Measurements from ENCODE around the gene MYT1. TPM values are rescaled to one million over a fixed set of nuclear protein-coding genes. Genes with fewer than 3 reads are reported as not detected.

The MYT1 gene
- total RNA-seq, 3 donors from 2014 or later (not counting 1 experiment from before 2014, with no cell fraction given), result not detected

GRCh38 chr20:64210656-64211369 lies 46.6 kb downstream of the MYT1 start:
- WGBS (ENCODE audit: insufficient coverage), result 75% methylated on average over 14 of the region's 15 CpGs
- H3K27me3 Mint-ChIP-seq (ENCODE audit: low read depth in 2 of 2), result peaks cover 0 to 1% of the 10 kb centered on the region in 2 donors
- no peak overlapping the region for H3K4me3 Mint-ChIP-seq
- Histone ChIP-seq H3K4me3 (ENCODE audit: low read length) (no peak overlapping the region), H3K36me3 (ENCODE audit: control insufficient read depth, insufficient read depth, low read length) (no peaks in the 10 kb centered on the region), H3K4me1 (ENCODE audit: control insufficient read depth, insufficient read depth, low read length) (no peaks in the 10 kb centered on the region), H3K9me3 (ENCODE audit: control insufficient read depth, insufficient read depth, low read length) (no peaks in the 10 kb centered on the region), H3K27ac (ENCODE audit: low read length) (no peak overlapping the region), H3K27me3 (ENCODE audit: control insufficient read depth, insufficient read depth, low read length) (no peaks in the 10 kb centered on the region)
- no peak for TF ChIP-seq CTCF (IDR thresholded peaks at IDR 0.05)
- no peaks in the 10 kb centered on the region for H3K9me3 Mint-ChIP-seq
- intact Hi-C loops (cut with micrococcal nuclease), result no loop called here
- DNase-seq (no peak), ATAC-seq (no peak)
- H3K4me1 Mint-ChIP-seq, result peaks cover 0 to 5% of the 10 kb centered on the region in 2 donors
- H3K36me3 Mint-ChIP-seq, result no peaks in the 10 kb centered on the region
- no peak overlapping the region for H3K27ac Mint-ChIP-seq

GRCh38 chr20:64211874-64212658 lies 47.8 kb downstream of the MYT1 start:
- ATAC-seq (no peak), DNase-seq (no peak)
- no peaks in the 10 kb centered on the region for H3K9me3 ChIP-seq (ENCODE audit: control insufficient read depth, insufficient read depth, low read length)
- H3K27ac Mint-ChIP-seq, result no peak overlapping the region
- H3K4me3 Mint-ChIP-seq, result no peak overlapping the region
- H3K4me1 Mint-ChIP-seq, result peaks cover 0 to 5% of the 10 kb centered on the region in 2 donors
- 88% methylated on average over 18 of the region's 21 CpGs for WGBS (ENCODE audit: insufficient coverage)
- no peaks in the 10 kb centered on the region for H3K27me3 ChIP-seq (ENCODE audit: control insufficient read depth, insufficient read depth, low read length)
- H3K36me3 ChIP-seq (ENCODE audit: control insufficient read depth, insufficient read depth, low read length), result no peaks in the 10 kb centered on the region
- no peak overlapping the region for H3K4me3 ChIP-seq (ENCODE audit: low read length)
- TF ChIP-seq CTCF (IDR thresholded peaks at IDR 0.05), result no peak
- intact Hi-C loops (cut with micrococcal nuclease), result no loop called here
- H3K4me1 ChIP-seq (ENCODE audit: control insufficient read depth, insufficient read depth, low read length), result no peaks in the 10 kb centered on the region
- no peaks in the 10 kb centered on the region for H3K27me3 Mint-ChIP-seq (ENCODE audit: low read depth in 2 of 2)
- H3K27ac ChIP-seq (ENCODE audit: low read length), result no peak overlapping the region
- H3K9me3 Mint-ChIP-seq, result no peaks in the 10 kb centered on the region
- no peaks in the 10 kb centered on the region for H3K36me3 Mint-ChIP-seq

- Histone ChIP-seq H3K9me3 (ENCODE audit: control insufficient read depth, insufficient read depth, low read length) (no peaks in the 10 kb centered on the region), H3K36me3 (ENCODE audit: control insufficient read depth, insufficient read depth, low read length) (no peaks in the 10 kb centered on the region), H3K27ac (ENCODE audit: low read length) (no peak overlapping the region), H3K27me3 (ENCODE audit: control insufficient read depth, insufficient read depth, low read length) (no peaks in the 10 kb centered on the region), H3K4me1 (ENCODE audit: control insufficient read depth, insufficient read depth, low read length) (no peaks in the 10 kb centered on the region), H3K4me3 (ENCODE audit: low read length) (no peak overlapping the region)
- intact Hi-C loops (cut with micrococcal nuclease), result no loop called here
- Mint-ChIP-seq H3K4me3 (no peak overlapping the region), H3K4me1 (peaks cover 0 to 5% of the 10 kb centered on the region in 2 donors), H3K36me3 (no peaks in the 10 kb centered on the region), H3K27me3 (ENCODE audit: low read depth in 2 of 2) (no peaks in the 10 kb centered on the region), H3K27ac (no peak overlapping the region), H3K9me3 (no peaks in the 10 kb centered on the region)
- 73% methylated on average over 7 of the region's 7 CpGs for WGBS (ENCODE audit: insufficient coverage)
- ATAC-seq, result no peak
- no peak for TF ChIP-seq CTCF (IDR thresholded peaks at IDR 0.05)
- no peak for DNase-seq
Measured at GRCh38 chr20:64212755-64213154, 48.5 kb downstream of the MYT1 start.
